HG03066 (cell line): ENCODE data around the gene TECPR1.

ENCODE experiments used
- ATAC-seq: cut with Tn5 transposase; IDR thresholded peaks from one replicate; pipeline ENCODE4 v1.9.1; 2021; ENCODE audit warnings: low read depth; ENCODE audit not compliant: unreplicated experiment

Gene TECPR1

GRCh38 chr7:98213888-98214810, 37.9 kb downstream of the TECPR1 start:
- ATAC-seq, result no peak

GRCh38 chr7:98213296-98213887, 38.6 kb downstream of the TECPR1 start:
- ATAC-seq, result no peak

GRCh38 chr7:98212532-98213041, 39.4 kb downstream of the TECPR1 start:
- ATAC-seq, result no peak

DNA sequence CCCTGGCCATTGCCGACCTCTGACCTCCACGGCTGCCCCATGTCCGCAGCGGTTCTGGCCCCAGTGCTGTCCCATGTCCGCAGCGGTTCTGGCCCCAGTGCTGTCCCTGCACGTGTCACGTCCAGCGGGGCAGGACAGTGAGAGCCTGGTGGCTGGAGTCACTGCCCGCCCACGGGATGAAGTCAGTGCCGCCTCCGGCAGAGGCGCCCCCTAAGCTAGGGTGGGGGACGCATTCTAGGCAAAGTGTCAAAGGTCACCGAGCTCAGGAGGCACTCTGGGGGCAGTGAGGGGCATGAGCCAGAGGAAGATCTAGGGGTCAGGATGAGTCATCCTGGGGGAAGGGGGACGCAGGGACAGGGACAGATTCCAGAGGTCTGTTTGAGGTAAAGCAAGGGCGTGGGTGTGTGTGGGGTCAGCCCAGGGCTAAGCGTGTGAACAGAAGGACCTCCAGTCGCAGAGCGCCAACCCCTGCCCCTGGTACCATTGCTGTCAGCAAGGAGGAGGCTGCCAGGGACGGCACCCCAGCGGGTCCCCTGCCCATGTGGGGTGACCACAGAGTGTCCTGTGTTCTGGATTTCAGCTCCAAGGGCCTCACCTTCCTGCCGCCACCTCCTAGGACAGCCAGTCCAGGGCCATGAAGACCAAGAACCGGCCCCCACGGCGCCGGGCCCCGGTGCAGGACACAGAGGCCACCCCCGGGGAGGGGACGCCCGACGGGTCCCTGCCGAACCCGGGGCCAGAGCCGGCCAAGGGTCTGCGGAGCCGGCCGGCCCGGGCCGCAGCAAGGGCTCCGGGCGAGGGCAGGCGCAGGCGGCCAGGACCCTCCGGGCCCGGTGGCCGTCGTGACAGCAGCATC, 40.1 kb downstream of the TECPR1 start:
- ATAC-seq, result no peak

GRCh38 chr7:98211221-98211675, 40.8 kb downstream of the TECPR1 start, which contains the start of gene BHLHA15:
BHLHA15 (plus strand) TSS chr7:98211439; CDS start chr7:98212310, 871 bp downstream.
- no peak for ATAC-seq

DNA sequence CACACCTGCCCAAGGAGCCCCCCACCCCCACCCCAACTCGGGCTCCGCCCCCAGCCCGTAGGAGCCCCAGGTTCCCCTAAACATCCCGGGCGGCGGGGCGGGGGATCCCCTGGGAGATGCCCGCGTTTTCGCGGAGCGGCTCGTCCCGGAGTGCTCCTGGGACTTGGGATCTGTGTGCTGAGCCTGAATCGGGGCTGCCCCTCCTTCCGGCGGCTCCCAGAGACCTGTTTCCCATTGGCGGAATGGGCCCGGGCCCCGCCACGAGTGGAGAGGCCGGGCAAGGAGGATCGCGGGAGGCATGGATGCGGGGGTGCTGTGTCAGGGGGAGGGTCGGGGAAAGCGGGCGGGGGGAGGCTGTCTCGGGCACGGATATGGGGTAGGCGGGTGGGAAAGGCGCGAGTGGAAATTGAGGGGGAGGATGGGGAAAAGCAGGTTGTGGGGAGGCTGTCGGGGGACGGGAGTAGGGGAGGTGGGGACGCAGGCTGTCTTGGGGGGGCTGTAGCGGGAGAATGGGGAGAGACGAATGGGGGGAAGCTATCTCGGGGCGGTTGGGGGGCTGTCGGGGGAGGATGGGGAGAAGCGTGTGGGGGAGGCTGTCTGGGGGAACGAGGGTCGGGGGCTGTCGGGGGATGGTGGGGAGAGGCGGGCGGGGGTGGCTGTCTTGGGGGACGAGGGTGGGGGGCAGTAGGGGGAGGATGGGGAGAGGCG, 41.4 kb downstream of the TECPR1 start:
- no peak for ATAC-seq

GRCh38 chr7:98209166-98209920, 42.7 kb downstream of the TECPR1 start:
- ATAC-seq, result no peak

- ATAC-seq, result no peak
Observed at GRCh38 chr7:98206451-98207330, 45.3 kb downstream of the TECPR1 start.

DNA sequence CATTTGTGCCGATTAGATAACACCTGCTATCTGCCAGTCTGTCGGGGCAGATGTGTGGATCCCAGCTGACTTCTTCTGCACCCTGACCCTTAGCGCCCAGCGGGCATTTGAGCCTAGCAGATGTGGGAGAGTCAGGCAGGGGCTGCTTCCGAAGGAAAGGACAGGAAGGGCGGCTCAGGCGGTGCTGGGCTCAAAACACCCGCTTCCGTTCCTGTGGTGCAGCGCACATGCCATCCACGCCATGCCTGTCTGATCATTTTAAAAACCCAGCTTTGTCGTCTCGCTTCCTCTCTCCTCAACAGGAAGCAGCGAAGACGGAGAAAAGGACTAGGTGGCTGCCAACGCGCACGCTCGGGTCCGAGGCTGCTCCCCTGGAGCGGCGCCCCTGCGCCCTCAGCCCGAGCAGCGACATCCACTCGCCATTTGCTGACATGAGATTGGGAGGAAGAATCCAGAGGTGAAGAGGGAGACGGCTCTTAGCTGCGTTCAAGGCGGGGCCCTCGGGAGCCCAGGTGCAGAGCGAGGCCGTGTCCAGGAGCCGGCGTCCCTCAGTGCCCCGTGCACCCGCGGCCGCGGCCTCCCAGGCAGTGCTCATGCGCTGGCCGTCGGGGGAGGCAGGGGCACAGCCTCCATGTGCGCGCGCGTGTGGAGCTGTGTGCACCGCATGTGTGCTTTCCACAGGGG, 46.7 kb downstream of the TECPR1 start:
- no peak for ATAC-seq

GRCh38 chr7:98204670-98205069, 47.4 kb downstream of the TECPR1 start:
- no peak for ATAC-seq

- ATAC-seq, result no peak
Observed at GRCh38 chr7:98203964-98204605, 47.9 kb downstream of the TECPR1 start.

DNA sequence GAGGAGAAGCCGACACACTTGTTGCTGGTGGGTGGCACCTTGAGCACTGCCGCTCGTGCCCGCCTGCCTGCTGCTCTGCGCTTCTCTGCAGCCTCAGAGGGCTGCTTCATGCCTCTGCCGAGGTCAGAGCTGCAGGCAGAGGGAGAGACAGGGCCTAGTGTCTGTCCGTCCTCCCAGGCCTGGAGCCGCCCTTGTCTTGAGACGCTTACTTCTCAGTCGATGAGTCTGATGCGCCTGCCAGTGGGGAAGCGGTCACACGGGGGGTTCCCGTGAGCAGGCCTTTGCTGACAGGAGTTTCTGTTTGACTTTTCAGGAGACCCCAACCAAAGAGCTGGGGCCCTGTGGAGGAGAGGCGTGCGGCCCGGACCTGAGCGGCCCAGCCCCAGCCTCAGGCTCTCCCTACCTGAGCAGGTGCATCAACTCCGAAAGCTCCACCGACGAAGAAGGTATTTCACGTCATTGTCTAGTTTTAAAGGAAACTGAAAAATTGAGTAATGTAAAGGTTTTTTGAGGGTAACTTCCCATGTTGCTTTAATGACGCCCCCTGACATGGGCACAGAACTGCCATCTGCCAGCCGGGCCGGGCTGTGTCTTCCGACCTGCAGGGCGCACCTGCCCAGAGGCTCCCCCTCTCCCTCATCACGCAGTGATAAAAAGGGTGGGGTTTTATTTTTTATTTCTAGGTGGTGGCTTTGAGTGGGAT, 48.6 kb downstream of the TECPR1 start:
- no peak for ATAC-seq

DNA sequence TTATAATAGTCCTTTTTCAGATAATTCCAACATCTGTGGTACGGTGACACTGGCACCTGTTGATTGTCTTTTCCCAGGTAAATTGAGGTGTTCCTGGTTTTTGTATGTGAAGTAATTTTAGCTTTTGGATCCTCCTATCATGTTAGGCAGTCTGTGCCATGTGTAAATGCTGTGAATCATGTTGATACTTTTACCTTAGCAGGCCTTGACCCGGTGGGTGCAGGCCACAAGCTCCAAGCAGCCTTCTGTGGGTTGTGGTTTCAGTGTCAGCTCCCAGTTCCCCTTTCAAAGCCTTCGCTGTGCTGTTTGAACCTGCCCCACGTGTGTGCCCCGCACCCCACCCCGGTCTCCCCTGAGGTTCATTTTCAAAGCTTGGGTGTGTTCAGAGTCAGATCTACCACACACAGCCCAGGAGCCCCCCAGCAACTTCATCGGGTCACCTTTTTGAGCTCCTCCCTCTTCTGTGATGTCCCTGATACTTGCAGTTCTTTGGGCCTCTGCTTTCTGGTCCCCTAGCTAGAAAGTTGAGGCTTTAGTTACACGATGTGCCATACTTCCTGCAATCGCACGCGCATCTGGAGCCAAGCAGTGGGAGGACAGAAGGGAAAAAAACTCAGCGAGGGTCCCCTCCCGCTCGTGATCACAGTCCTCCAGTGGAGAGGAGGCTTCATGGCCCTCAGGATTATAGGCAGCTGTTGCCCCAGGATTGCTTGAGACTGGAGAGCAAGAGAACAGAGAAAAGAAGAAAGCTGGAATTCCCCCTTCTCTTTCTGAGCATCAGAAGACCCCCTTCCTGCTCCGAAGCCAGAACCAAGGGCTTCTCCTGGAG, 49.5 kb downstream of the TECPR1 start:
- peak; percentile 90 for ATAC-seq

- peak; percentile 41 for ATAC-seq
Observed at GRCh38 chr7:98200364-98200763, 51.7 kb downstream of the TECPR1 start.

DNA sequence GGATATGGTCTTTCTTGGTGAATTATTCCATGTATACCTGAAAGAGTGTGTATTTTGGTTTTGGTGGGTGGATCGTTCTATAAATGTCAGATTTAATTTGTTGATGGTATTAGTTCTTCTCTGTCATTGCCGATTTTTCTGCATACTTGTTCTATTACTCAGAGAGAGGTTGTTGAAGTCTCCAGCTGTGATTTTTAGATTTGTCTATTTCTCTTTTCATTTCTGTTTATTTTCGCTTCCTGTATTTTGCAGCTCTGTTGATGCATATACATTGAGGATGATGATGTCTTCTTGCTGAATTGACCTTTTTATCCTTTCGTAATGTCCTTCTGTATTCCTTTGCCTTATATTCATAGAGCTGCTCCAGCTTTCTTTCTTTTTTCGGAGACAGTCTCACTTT, 52.9 kb downstream of the TECPR1 start:
- ATAC-seq, result no peak
